ENCODE measurements around the gene CCDC78. TPM values are rescaled to one million over a fixed set of nuclear protein-coding genes. Genes with fewer than 3 reads are reported as not detected.

The CCDC78 gene
- total and polyA plus RNA-seq, 2 donors (not counting 3 experiments of a cell fraction or from before 2014, with no cell fraction given), result 0.50 to 1.3 TPM

DNA sequence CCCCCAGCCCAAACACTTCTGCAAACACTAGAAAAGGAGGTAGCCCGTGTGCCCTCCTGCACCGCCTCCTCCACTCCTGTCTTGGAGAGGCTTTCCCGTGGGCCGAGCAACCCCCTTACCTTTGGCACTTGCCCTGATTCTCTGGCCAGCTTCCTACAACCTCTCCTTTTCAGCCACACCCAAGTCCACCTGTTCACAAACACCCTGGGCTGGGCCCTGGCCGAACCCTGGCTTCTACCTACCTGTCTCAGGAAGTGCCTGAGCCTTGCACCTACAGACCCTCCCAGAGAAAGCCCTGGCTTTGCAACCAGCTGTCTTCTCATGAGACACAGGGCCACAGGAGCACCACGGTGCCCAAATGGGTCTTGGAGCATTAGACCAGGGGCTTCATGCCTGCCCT is 7.3 kb downstream of the CCDC78 start:
- H3K27ac ChIP-seq (ENCODE audit: insufficient read depth, low read depth, low read length), result no peak overlapping the region
- H3K79me2 ChIP-seq (ENCODE audit: control insufficient read depth, insufficient read depth, low read length), result no peaks in the 10 kb centered on the region
- dilution Hi-C loops (cut with MboI; ENCODE audit: extremely low pct_ligation_motif_present, low sequenced_read_pairs), result no loop called here
- FAIRE-seq, result no peak
- CTCF ChIA-PET, result interaction anchor here (1.6 kb wide), 1 partner anchor 21 kb away, joined by 4 read pairs; the partner anchor contains the start of gene CIAO3
- no peaks in the 10 kb centered on the region for H3K36me3 ChIP-seq (ENCODE audit: control insufficient read depth in 2 of 2, extremely low read depth in 1 of 2, insufficient read depth in 2 of 2, low read length in 2 of 2)
- no peak for DNase-seq (ENCODE audit: low read depth, low spot score)
- no peaks in the 10 kb centered on the region for H3K9me1 ChIP-seq (replicated peaks; ENCODE audit: control insufficient read depth, extremely low read depth, insufficient read depth, low read length)
- H3K4me2 ChIP-seq (ENCODE audit: insufficient read depth, low read length), result no peak overlapping the region
- H2AFZ ChIP-seq (ENCODE audit: low read depth, low read length), result no peak overlapping the region
- BruUV-seq (replicated peaks), result no TSS peak
- H4K20me1 ChIP-seq (replicated peaks; ENCODE audit: control insufficient read depth, extremely low read depth, insufficient read depth, low read length), result no peaks in the 10 kb centered on the region
- no peak for TF ChIP-seq POLR2AphosphoS5 (IDR thresholded peaks at IDR 0.05; ENCODE audit: insufficient read depth, low read depth, low read length)
- TF ChIP-seq, protein P1, sequence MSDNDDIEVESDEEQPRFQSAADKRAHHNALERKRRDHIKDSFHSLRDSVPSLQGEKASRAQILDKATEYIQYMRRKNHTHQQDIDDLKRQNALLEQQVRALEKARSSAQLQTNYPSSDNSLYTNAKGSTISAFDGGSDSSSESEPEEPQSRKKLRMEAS (IDR thresholded peaks at IDR 0.05; ENCODE audit: insufficient read depth, insufficient read length), result no peak
- H3K4me1 ChIP-seq (ENCODE audit: control insufficient read depth, extremely low read depth, insufficient read depth, low read length), result peaks cover 24% of the 10 kb centered on the region
- H3K9me3 ChIP-seq (replicated peaks; ENCODE audit: control insufficient read depth, insufficient read depth, low read length), result no peaks in the 10 kb centered on the region
- POLR2A ChIA-PET, result no interaction called here
- no peak overlapping the region for H3K4me3 ChIP-seq (replicated peaks in 1 of 3; ENCODE audit: insufficient read depth in 1 of 3, low read depth in 1 of 3, low read length in 3 of 3)
- H3K27me3 ChIP-seq (ENCODE audit: control insufficient read depth in 2 of 2, insufficient read depth in 2 of 2, low read length in 2 of 2), result no peaks in the 10 kb centered on the region
- H3K9ac ChIP-seq (replicated peaks; ENCODE audit: extremely low read depth, insufficient read depth, low read length), result no peak overlapping the region
- intact Hi-C loops (cut with micrococcal nuclease), result no loop called here

DNA sequence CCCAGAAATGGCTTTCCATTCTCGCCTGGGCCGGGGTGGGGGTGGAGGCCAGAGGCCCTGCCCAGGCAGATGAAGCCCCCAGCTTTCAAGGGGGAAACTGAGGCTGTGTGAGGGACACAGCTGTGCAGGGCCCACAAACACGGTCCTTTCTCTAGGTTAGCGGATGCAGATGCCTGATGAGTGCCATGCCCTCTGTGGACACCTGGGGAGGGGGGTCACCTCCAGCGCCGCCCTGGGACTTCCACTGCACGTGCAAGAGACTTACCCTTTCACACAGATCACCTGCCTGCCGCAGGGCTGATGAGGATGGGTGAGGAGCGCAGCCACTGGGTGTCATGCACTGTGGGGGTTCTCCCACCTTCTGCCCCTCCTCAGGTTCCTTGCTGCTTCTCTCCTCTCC is 7.9 kb downstream of the CCDC78 start:
- no TSS peak for BruUV-seq (replicated peaks)
- no peaks in the 10 kb centered on the region for H3K9me1 ChIP-seq (replicated peaks; ENCODE audit: control insufficient read depth, extremely low read depth, insufficient read depth, low read length)
- H3K4me1 ChIP-seq (ENCODE audit: control insufficient read depth, extremely low read depth, insufficient read depth, low read length), result peaks cover 24% of the 10 kb centered on the region
- no peak overlapping the region for H3K4me2 ChIP-seq (ENCODE audit: insufficient read depth, low read length)
- H4K20me1 ChIP-seq (replicated peaks; ENCODE audit: control insufficient read depth, extremely low read depth, insufficient read depth, low read length), result no peaks in the 10 kb centered on the region
- H3K4me3 ChIP-seq (replicated peaks in 1 of 3; ENCODE audit: insufficient read depth in 1 of 3, low read depth in 1 of 3, low read length in 3 of 3), result no peak overlapping the region
- no peaks in the 10 kb centered on the region for H3K9me3 ChIP-seq (replicated peaks; ENCODE audit: control insufficient read depth, insufficient read depth, low read length)
- no peaks in the 10 kb centered on the region for H3K79me2 ChIP-seq (ENCODE audit: control insufficient read depth, insufficient read depth, low read length)
- dilution Hi-C loops (cut with MboI; ENCODE audit: extremely low pct_ligation_motif_present, low sequenced_read_pairs), result no loop called here
- no peak for DNase-seq (ENCODE audit: low read depth, low spot score)
- H3K9ac ChIP-seq (replicated peaks; ENCODE audit: extremely low read depth, insufficient read depth, low read length), result no peak overlapping the region
- ChIA-PET CTCF (no interaction called here), POLR2A (no interaction called here)
- intact Hi-C loops (cut with micrococcal nuclease), result no loop called here
- no peak overlapping the region for H2AFZ ChIP-seq (ENCODE audit: low read depth, low read length)
- TF ChIP-seq, protein P1 (IDR thresholded peaks at IDR 0.05; ENCODE audit: insufficient read depth, insufficient read length), result no peak
- no peak for TF ChIP-seq EZH2 (IDR thresholded peaks at IDR 0.05; ENCODE audit: borderline replicate concordance, low read depth, low read length, severe bottlenecking)
- no peak for TF ChIP-seq FOS (IDR thresholded peaks at IDR 0.05; ENCODE audit: borderline replicate concordance, insufficient read depth, low read length)
- TF ChIP-seq MYC (IDR thresholded peaks at IDR 0.05; ENCODE audit: low read depth, low read length), result no peak
- no peak for TF ChIP-seq POLR2A (IDR thresholded peaks at IDR 0.05; ENCODE audit: low read depth, low read length)
- no peak for TF ChIP-seq GATA2 (IDR thresholded peaks at IDR 0.05; ENCODE audit: insufficient read depth, insufficient read length, low read depth, low read length)
- TF ChIP-seq POLR2AphosphoS5 (IDR thresholded peaks at IDR 0.05; ENCODE audit: insufficient read depth, low read depth, low read length), result no peak
- TF ChIP-seq, protein P2, sequence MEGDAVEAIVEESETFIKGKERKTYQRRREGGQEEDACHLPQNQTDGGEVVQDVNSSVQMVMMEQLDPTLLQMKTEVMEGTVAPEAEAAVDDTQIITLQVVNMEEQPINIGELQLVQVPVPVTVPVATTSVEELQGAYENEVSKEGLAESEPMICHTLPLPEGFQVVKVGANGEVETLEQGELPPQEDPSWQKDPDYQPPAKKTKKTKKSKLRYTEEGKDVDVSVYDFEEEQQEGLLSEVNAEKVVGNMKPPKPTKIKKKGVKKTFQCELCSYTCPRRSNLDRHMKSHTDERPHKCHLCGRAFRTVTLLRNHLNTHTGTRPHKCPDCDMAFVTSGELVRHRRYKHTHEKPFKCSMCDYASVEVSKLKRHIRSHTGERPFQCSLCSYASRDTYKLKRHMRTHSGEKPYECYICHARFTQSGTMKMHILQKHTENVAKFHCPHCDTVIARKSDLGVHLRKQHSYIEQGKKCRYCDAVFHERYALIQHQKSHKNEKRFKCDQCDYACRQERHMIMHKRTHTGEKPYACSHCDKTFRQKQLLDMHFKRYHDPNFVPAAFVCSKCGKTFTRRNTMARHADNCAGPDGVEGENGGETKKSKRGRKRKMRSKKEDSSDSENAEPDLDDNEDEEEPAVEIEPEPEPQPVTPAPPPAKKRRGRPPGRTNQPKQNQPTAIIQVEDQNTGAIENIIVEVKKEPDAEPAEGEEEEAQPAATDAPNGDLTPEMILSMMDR (IDR thresholded peaks at IDR 0.05; ENCODE audit: extremely low read depth in 1 of 2, insufficient read depth in 1 of 2, low read depth in 1 of 2, low read length in 2 of 2), result no peak
- TF ChIP-seq JUN (IDR thresholded peaks at IDR 0.05; ENCODE audit: borderline replicate concordance, insufficient read depth, insufficient read length, low read depth), result no peak
- no peak for FAIRE-seq
- no peaks in the 10 kb centered on the region for H3K27me3 ChIP-seq (ENCODE audit: control insufficient read depth in 2 of 2, insufficient read depth in 2 of 2, low read length in 2 of 2)
- H3K27ac ChIP-seq (ENCODE audit: insufficient read depth, low read depth, low read length), result no peak overlapping the region
- H3K36me3 ChIP-seq (ENCODE audit: control insufficient read depth in 2 of 2, extremely low read depth in 1 of 2, insufficient read depth in 2 of 2, low read length in 2 of 2), result no peaks in the 10 kb centered on the region
